Measurements from ENCODE around the gene AICDA. TPM values are rescaled to one million over a fixed set of nuclear protein-coding genes. Genes with fewer than 3 reads are reported as not detected.
"Not testable (repeated sequence)": the region's sequence is repeated elsewhere in the genome, so short reads cannot be mapped to it uniquely, and the experiment has no call there.

The AICDA gene
- total RNA-seq, 1 experiment from 2014 or later = 0.13 TPM

DNA sequence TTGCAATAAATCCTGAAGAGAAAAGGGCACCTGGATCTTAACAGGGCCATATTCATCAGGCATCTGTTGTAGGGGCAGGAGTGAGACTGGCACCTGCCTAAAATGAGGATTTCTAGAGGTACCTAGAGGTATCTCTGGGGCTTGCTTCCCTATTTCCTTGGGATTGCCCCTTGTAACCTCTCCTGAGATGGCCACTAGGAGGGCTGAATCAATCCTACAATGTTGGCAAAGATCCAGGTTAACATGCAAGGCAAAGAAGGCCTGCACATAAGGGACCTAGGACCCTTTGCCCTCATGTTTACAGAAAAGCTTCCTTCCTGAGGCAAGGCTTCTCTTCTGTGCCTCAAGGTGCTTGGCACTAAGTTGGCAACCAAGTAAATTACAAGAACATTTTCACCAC lies 46.1 kb downstream of the AICDA start (continued):
- TF ChIP-seq, protein P1, sequence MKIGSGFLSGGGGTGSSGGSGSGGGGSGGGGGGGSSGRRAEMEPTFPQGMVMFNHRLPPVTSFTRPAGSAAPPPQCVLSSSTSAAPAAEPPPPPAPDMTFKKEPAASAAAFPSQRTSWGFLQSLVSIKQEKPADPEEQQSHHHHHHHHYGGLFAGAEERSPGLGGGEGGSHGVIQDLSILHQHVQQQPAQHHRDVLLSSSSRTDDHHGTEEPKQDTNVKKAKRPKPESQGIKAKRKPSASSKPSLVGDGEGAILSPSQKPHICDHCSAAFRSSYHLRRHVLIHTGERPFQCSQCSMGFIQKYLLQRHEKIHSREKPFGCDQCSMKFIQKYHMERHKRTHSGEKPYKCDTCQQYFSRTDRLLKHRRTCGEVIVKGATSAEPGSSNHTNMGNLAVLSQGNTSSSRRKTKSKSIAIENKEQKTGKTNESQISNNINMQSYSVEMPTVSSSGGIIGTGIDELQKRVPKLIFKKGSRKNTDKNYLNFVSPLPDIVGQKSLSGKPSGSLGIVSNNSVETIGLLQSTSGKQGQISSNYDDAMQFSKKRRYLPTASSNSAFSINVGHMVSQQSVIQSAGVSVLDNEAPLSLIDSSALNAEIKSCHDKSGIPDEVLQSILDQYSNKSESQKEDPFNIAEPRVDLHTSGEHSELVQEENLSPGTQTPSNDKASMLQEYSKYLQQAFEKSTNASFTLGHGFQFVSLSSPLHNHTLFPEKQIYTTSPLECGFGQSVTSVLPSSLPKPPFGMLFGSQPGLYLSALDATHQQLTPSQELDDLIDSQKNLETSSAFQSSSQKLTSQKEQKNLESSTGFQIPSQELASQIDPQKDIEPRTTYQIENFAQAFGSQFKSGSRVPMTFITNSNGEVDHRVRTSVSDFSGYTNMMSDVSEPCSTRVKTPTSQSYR (CRISPR knock-in tag; IDR thresholded peaks at IDR 0.05) = no peak
- TF ChIP-seq TCF7 (CRISPR knock-in tag; IDR thresholded peaks at IDR 0.05; ENCODE audit: low read depth) (no peak), ZNF219 (CRISPR knock-in tag; IDR thresholded peaks at IDR 0.05; ENCODE audit: borderline replicate concordance) (no peak)
- TF ChIP-seq, protein P2, sequence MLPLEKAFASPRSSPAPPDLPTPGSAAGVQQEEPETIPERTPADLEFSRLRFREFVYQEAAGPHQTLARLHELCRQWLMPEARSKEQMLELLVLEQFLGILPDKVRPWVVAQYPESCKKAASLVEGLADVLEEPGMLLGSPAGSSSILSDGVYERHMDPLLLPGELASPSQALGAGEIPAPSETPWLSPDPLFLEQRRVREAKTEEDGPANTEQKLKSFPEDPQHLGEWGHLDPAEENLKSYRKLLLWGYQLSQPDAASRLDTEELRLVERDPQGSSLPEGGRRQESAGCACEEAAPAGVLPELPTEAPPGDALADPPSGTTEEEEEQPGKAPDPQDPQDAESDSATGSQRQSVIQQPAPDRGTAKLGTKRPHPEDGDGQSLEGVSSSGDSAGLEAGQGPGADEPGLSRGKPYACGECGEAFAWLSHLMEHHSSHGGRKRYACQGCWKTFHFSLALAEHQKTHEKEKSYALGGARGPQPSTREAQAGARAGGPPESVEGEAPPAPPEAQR (CRISPR knock-in tag; IDR thresholded peaks at IDR 0.05) = no peak

DNA sequence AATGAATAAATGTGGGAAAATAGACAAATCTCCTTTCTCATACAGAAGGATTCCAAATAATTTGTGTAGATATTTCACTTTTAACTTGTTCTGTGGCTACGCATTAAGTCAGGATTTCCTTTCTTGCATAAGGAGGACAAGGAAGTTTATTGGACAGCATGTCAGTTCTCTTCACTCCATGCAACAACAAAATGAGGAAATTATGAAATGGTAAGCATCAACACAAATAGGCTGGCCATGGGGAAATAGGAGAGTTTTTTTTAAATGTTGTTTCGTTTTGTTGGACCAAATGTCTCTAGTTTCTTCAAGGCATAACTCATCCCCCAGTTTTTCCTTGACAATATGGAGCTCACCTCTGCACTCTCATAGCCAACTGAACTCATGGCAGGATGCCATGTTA lies 46.6 kb downstream of the AICDA start:
- CTCF ChIA-PET = interaction anchor here (0.6 to 1.5 kb wide), 3 partner anchors 22 to 38 kb away, joined by 3 to 7 read pairs (median 3); no protein-coding TSS in a partner anchor
- Mint-ChIP-seq H3K36me3 (peaks cover 25% of the 10 kb centered on the region), H3K9me3 (peaks cover 28% of the 10 kb centered on the region), H3K4me1 (peaks cover 35% of the 10 kb centered on the region)
- ATAC-seq; POLR2A ChIA-PET; H3K27ac Mint-ChIP-seq; DNase-seq (ENCODE audit: low spot score); H3K27me3 Mint-ChIP-seq (ENCODE audit: low read depth); H3K4me3 Mint-ChIP-seq: not testable (repeated sequence)

DNA sequence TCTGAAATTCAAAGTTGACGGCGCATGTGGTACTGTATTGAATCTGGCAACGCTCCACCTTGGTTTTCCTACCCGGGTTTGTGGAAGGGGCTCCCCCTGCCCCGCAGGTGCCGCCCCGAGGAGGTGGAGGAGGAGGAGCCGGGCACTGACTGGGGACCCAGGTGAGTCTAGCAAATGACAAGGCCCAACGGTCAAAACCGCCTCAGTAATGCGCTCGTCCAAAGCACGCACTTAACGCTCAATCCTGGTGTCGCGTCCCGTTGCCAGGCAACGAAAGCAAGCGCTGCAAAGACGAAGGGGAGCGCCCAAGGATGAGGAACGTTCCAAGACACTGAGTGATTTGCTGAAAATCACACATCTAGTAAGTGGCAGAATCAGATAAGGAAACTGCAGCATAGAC lies 48.0 kb downstream of the AICDA start:
- POLR2A ChIA-PET = interaction anchor here (0.7 kb wide), 1 partner anchor 360 kb away, joined by 3 read pairs; no protein-coding TSS in a partner anchor
- Mint-ChIP-seq H3K9me3 (peaks cover 34% of the 10 kb centered on the region), H3K4me3 (no peak overlapping the region), H3K4me1 (peaks cover 35% of the 10 kb centered on the region), H3K27ac (no peak overlapping the region), H3K36me3 (peaks cover 31% of the 10 kb centered on the region), H3K27me3 (ENCODE audit: low read depth) (peaks cover 4% of the 10 kb centered on the region; the same call in 1 of the 2 replicates)
- DNase-seq (ENCODE audit: low spot score) (peak; percentile 48), ATAC-seq (peak; percentile 54)
- CTCF ChIA-PET = interaction anchor here (0.7 to 1.3 kb wide), 2 partner anchors 14 to 25 kb away, joined by 3 read pairs; no protein-coding TSS in a partner anchor
- no peak for TF ChIP-seq ZBTB21 (CRISPR knock-in tag; IDR thresholded peaks at IDR 0.05; ENCODE audit: borderline replicate concordance)
- TF ChIP-seq EMX1 (CRISPR knock-in tag; IDR thresholded peaks at IDR 0.05) = no peak
- TF ChIP-seq, protein P3, sequence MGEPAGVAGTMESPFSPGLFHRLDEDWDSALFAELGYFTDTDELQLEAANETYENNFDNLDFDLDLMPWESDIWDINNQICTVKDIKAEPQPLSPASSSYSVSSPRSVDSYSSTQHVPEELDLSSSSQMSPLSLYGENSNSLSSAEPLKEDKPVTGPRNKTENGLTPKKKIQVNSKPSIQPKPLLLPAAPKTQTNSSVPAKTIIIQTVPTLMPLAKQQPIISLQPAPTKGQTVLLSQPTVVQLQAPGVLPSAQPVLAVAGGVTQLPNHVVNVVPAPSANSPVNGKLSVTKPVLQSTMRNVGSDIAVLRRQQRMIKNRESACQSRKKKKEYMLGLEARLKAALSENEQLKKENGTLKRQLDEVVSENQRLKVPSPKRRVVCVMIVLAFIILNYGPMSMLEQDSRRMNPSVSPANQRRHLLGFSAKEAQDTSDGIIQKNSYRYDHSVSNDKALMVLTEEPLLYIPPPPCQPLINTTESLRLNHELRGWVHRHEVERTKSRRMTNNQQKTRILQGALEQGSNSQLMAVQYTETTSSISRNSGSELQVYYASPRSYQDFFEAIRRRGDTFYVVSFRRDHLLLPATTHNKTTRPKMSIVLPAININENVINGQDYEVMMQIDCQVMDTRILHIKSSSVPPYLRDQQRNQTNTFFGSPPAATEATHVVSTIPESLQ (CRISPR knock-in tag; IDR thresholded peaks at IDR 0.05) = no peak
- TF ChIP-seq, protein P4, sequence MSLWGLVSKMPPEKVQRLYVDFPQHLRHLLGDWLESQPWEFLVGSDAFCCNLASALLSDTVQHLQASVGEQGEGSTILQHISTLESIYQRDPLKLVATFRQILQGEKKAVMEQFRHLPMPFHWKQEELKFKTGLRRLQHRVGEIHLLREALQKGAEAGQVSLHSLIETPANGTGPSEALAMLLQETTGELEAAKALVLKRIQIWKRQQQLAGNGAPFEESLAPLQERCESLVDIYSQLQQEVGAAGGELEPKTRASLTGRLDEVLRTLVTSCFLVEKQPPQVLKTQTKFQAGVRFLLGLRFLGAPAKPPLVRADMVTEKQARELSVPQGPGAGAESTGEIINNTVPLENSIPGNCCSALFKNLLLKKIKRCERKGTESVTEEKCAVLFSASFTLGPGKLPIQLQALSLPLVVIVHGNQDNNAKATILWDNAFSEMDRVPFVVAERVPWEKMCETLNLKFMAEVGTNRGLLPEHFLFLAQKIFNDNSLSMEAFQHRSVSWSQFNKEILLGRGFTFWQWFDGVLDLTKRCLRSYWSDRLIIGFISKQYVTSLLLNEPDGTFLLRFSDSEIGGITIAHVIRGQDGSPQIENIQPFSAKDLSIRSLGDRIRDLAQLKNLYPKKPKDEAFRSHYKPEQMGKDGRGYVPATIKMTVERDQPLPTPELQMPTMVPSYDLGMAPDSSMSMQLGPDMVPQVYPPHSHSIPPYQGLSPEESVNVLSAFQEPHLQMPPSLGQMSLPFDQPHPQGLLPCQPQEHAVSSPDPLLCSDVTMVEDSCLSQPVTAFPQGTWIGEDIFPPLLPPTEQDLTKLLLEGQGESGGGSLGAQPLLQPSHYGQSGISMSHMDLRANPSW (CRISPR knock-in tag; conservative IDR thresholded peaks at IDR 0.05; ENCODE audit: low read depth) = no peak
- TF ChIP-seq ESRRA (CRISPR knock-in tag; IDR thresholded peaks at IDR 0.05; ENCODE audit: borderline replicate concordance) = no peak
- no peak for TF ChIP-seq ZNF138 (CRISPR knock-in tag; conservative IDR thresholded peaks at IDR 0.05)
- no peak for TF ChIP-seq NFE2L1 (CRISPR knock-in tag; IDR thresholded peaks at IDR 0.05)
- TF ChIP-seq, protein P5, sequence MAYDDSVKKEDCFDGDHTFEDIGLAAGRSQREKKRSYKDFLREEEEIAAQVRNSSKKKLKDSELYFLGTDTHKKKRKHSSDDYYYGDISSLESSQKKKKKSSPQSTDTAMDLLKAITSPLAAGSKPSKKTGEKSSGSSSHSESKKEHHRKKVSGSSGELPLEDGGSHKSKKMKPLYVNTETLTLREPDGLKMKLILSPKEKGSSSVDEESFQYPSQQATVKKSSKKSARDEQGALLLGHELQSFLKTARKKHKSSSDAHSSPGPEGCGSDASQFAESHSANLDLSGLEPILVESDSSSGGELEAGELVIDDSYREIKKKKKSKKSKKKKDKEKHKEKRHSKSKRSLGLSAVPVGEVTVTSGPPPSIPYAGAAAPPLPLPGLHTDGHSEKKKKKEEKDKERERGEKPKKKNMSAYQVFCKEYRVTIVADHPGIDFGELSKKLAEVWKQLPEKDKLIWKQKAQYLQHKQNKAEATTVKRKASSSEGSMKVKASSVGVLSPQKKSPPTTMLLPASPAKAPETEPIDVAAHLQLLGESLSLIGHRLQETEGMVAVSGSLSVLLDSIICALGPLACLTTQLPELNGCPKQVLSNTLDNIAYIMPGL (CRISPR knock-in tag; IDR thresholded peaks at IDR 0.05) = no peak
- TF ChIP-seq KAT7 (CRISPR knock-in tag; IDR thresholded peaks at IDR 0.05; ENCODE audit: borderline replicate concordance) = no peak
- TF ChIP-seq, protein P6, sequence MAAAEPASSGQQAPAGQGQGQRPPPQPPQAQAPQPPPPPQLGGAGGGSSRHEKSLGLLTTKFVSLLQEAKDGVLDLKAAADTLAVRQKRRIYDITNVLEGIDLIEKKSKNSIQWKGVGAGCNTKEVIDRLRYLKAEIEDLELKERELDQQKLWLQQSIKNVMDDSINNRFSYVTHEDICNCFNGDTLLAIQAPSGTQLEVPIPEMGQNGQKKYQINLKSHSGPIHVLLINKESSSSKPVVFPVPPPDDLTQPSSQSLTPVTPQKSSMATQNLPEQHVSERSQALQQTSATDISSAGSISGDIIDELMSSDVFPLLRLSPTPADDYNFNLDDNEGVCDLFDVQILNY (CRISPR knock-in tag; IDR thresholded peaks at IDR 0.05) = no peak
- TF ChIP-seq NFYB (CRISPR knock-in tag; conservative IDR thresholded peaks at IDR 0.05; ENCODE audit: low read depth) = no peak
- no peak for TF ChIP-seq GABPB1 (CRISPR knock-in tag; IDR thresholded peaks at IDR 0.05)
- TF ChIP-seq RORB (CRISPR knock-in tag; IDR thresholded peaks at IDR 0.05) = no peak
- no peak for TF ChIP-seq PRRX2 (CRISPR knock-in tag; IDR thresholded peaks at IDR 0.05)

All from WTC11 (cell line).